ENCODE results near the gene JSRP1. TPM values are rescaled to one million over a fixed set of nuclear protein-coding genes. Genes with fewer than 3 reads are reported as not detected.
A peak's percentile ranks its signal among the peaks of the same experiment; 100 is the strongest.

The JSRP1 gene
- total RNA-seq, 1 donor from 2014 or later: 79.3 TPM

DNA sequence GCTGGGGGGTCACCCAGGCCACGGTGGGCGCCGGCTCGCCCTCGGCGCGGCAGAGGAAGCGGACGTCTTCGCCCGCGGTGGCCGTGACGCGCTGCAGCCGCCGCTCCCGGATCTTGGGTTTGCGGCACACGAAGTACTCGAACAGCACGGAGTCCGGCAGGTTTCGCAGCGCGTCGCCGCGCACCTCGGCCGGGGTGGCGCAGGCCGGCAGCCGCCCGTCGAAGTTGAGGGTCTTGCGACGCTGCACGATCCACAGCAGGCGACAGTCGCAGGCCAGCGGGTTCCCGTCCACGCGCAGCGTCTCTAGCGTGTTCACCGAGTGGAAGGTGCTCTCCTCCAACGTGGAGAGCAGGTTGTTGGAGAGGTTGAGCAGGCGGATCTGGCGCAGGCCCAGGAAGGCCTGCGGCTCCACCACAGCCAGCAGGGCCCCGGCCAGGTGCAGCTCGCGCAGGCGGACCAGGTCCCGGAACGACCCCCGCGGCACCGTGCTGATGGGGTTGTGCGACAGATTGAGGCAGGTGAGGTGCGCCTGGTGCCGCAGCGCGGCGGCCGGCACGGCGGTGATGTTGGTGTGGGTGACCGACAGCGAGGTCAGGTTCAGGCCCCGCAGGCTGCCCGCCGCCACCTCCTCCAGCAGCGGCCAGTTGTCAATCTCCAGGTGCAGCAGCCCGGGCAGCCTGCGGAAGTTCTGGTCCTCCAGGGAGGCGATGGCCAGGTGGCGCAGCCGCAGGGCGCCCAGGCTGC lies 34.4 kb upstream of the JSRP1 start:
- H3K27me3 ChIP-seq (ENCODE audit: control insufficient read depth in 3 of 3, insufficient read depth in 3 of 3, low read length in 3 of 3): peaks cover 49 to 72% (median 69%) of the 10 kb centered on the region in 3 donors
- H3K4me3 ChIP-seq (ENCODE audit: low read length in 3 of 3): peak overlapping the region in 2 of 3 donors; percentile 35 to 46
- H3K9ac ChIP-seq (ENCODE audit: low read depth in 1 of 3, low read length in 3 of 3): no peak overlapping the region
- no peaks in the 10 kb centered on the region for H3K36me3 ChIP-seq (ENCODE audit: control insufficient read depth in 3 of 3, insufficient read depth in 3 of 3, low read length in 3 of 3)
- H3K9me3 ChIP-seq (ENCODE audit: control insufficient read depth in 3 of 3, low read length in 3 of 3): no peaks in the 10 kb centered on the region
- no peak overlapping the region for H3K27ac ChIP-seq (ENCODE audit: low read depth, low read length)
- peaks cover 14 to 35% (median 32%) of the 10 kb centered on the region in 3 donors for H3K4me1 ChIP-seq (ENCODE audit: control insufficient read depth in 3 of 3, insufficient read depth in 3 of 3, low read length in 3 of 3)

DNA sequence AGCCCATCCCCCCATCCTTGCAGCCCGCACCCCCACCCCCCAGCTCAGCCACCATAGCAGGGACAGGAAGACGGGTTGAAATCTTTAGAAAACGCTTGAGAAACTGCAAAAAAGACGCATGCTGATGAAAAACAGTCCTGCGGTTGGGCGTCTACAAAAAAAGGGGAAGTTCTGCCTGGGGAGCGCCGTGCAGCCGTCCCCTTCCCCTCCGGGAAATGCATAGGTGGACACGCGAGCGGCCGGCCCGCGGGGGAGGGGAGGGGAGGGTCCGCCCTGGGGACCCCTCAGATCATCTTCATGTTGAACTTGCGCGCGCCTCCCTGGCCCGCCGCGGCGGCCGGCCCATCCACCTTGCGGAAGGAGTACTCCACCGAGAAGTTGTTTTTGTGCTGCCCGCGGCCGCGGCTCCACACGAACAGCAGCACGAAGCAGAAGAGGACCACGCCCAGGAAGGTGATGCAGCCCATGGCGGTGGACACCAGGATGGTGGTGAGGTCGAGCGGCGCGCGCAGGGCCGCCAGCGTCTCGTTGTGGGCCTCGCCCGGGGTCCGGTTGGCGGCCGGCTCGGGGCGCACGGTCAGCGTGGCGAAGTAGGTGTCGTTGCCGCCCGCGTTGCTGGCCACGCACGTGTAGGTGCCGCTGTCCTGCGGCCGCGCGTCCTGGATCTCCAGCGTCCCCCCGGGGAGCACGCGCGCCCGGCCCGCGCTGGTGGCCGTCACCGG lies 33.7 kb upstream of the JSRP1 start:
- H3K9ac ChIP-seq (ENCODE audit: low read depth in 1 of 3, low read length in 3 of 3): peak overlapping the region in 1 of 3 donors; percentile 33
- no peaks in the 10 kb centered on the region for H3K9me3 ChIP-seq (ENCODE audit: control insufficient read depth in 3 of 3, low read length in 3 of 3)
- H3K4me1 ChIP-seq (ENCODE audit: control insufficient read depth in 3 of 3, insufficient read depth in 3 of 3, low read length in 3 of 3): peaks cover 10 to 29% (median 28%) of the 10 kb centered on the region in 3 donors
- no peak overlapping the region for H3K27ac ChIP-seq (ENCODE audit: low read depth, low read length)
- peaks cover 49 to 71% (median 68%) of the 10 kb centered on the region in 3 donors for H3K27me3 ChIP-seq (ENCODE audit: control insufficient read depth in 3 of 3, insufficient read depth in 3 of 3, low read length in 3 of 3)
- peak overlapping the region in 2 of 3 donors; percentile 35 to 46 for H3K4me3 ChIP-seq (ENCODE audit: low read length in 3 of 3)
- H3K36me3 ChIP-seq (ENCODE audit: control insufficient read depth in 3 of 3, insufficient read depth in 3 of 3, low read length in 3 of 3): no peaks in the 10 kb centered on the region

DNA sequence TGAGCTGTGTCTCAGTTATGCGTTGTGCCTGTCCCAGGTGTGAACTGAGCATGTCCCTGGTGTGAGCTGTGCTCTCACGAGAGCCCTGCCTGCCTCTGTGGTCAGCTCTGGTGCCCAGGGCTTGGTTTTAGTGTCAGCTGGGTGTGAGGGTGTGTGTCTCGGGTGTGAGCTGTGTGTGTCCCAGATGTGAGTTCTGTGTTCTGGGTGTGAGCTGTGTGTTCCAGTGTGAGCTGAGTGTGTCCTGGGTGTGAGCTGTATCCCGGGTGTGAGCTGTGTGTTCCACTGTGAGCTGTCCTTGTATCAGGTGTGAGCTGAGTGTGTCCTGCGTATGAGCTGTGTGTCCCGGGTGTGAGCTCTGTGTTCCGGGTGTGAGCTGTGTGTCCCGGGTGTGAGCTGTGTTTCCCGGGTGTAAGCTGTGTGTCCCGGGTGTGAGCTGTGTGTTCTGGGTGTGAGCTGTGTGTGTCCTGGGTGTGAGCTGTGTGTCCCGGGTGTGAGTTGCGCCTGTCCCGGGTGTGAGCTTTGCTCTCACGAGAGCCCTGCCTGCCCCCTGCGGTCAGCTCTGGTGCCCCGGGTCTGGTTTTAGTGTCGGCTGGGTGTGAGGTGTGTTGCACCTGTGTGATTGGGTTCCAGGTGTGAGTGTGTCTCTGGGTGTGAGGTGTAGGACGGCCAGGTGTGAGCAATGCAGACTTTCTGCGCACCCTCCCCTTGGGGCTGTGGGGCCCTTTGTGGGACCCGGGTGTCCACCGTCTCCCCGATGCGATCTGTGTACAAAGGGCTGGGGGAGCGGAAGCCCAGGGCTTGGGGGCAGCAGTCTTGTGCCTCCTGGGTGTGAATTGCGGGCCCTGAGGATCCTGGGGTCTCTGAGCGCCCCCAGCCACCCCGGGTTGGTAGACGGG lies 32.8 kb upstream of the JSRP1 start:
- Histone ChIP-seq H3K27ac (ENCODE audit: low read depth, low read length) (no peak overlapping the region), H3K27me3 (ENCODE audit: control insufficient read depth in 3 of 3, insufficient read depth in 3 of 3, low read length in 3 of 3) (peaks cover 49 to 69% (median 68%) of the 10 kb centered on the region in 3 donors), H3K36me3 (ENCODE audit: control insufficient read depth in 3 of 3, insufficient read depth in 3 of 3, low read length in 3 of 3) (no peaks in the 10 kb centered on the region), H3K4me1 (ENCODE audit: control insufficient read depth in 3 of 3, insufficient read depth in 3 of 3, low read length in 3 of 3) (peaks cover 5 to 25% (median 19%) of the 10 kb centered on the region in 3 donors), H3K4me3 (ENCODE audit: low read length in 3 of 3) (no peak overlapping the region), H3K9me3 (ENCODE audit: control insufficient read depth in 3 of 3, low read length in 3 of 3) (no peaks in the 10 kb centered on the region), H3K9ac (ENCODE audit: low read depth in 1 of 3, low read length in 3 of 3) (no peak overlapping the region)

GRCh38 chr19:2288338-2288817 lies 32.2 kb upstream of the JSRP1 start:
- no peak overlapping the region for H3K4me3 ChIP-seq (ENCODE audit: low read length in 3 of 3)
- H3K9ac ChIP-seq (ENCODE audit: low read depth in 1 of 3, low read length in 3 of 3): no peak overlapping the region
- peaks cover 3 to 21% (median 16%) of the 10 kb centered on the region in 3 donors for H3K4me1 ChIP-seq (ENCODE audit: control insufficient read depth in 3 of 3, insufficient read depth in 3 of 3, low read length in 3 of 3)
- no peaks in the 10 kb centered on the region for H3K36me3 ChIP-seq (ENCODE audit: control insufficient read depth in 3 of 3, insufficient read depth in 3 of 3, low read length in 3 of 3)
- peaks cover 49 to 64% (median 63%) of the 10 kb centered on the region in 3 donors for H3K27me3 ChIP-seq (ENCODE audit: control insufficient read depth in 3 of 3, insufficient read depth in 3 of 3, low read length in 3 of 3)
- H3K9me3 ChIP-seq (ENCODE audit: control insufficient read depth in 3 of 3, low read length in 3 of 3): no peaks in the 10 kb centered on the region
- H3K27ac ChIP-seq (ENCODE audit: low read depth, low read length): no peak overlapping the region

- no peak overlapping the region for H3K4me3 ChIP-seq (ENCODE audit: low read length in 3 of 3)
- peaks cover 3 to 21% (median 16%) of the 10 kb centered on the region in 3 donors for H3K4me1 ChIP-seq (ENCODE audit: control insufficient read depth in 3 of 3, insufficient read depth in 3 of 3, low read length in 3 of 3)
- peaks cover 48 to 63% (median 62%) of the 10 kb centered on the region in 3 donors for H3K27me3 ChIP-seq (ENCODE audit: control insufficient read depth in 3 of 3, insufficient read depth in 3 of 3, low read length in 3 of 3)
- H3K9ac ChIP-seq (ENCODE audit: low read depth in 1 of 3, low read length in 3 of 3): no peak overlapping the region
- H3K36me3 ChIP-seq (ENCODE audit: control insufficient read depth in 3 of 3, insufficient read depth in 3 of 3, low read length in 3 of 3): no peaks in the 10 kb centered on the region
- no peak overlapping the region for H3K27ac ChIP-seq (ENCODE audit: low read depth, low read length)
- no peaks in the 10 kb centered on the region for H3K9me3 ChIP-seq (ENCODE audit: control insufficient read depth in 3 of 3, low read length in 3 of 3)
These were observed 31.5 kb upstream of the JSRP1 start for GRCh38 chr19:2287585-2288337.

DNA sequence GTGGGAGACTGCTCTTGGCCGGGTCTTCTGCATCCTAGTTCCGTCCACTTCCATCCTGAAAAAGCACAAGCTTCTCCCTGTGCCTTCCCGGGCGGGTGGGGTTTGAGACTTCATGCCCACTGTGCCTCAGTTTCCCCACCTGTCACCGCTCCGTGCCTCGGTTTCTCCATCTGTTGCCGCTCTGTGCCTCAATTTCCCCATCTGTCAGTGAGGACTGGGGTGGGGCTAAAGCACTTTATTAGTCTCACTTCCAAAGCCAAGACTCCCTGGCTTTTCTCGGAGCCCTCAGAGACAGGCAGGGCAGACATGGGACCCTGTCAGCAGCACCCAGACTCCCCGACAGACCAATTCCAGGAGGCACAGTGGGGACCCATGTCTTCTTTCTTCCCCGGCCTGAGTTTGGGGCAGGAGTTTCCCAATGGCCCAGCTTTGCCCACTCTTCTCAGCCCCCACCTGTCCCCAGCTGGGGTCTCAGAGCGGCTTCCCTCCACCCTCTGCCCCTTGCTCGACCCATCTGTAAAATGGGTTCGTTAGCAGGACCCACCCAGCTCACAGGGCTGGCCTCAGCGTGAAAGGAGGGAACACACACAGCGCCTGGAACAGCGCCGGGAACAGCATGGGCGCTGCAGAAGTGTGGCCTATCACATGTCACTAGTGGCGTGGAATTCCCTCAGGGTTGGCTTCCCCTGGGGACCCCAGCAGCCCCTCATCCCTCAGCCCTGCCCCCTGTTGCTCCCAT lies 30.4 kb upstream of the JSRP1 start:
- Histone ChIP-seq H3K4me3 (ENCODE audit: low read length in 3 of 3) (no peak overlapping the region), H3K27me3 (ENCODE audit: control insufficient read depth in 3 of 3, insufficient read depth in 3 of 3, low read length in 3 of 3) (peaks cover 41 to 53% (median 51%) of the 10 kb centered on the region in 3 donors), H3K27ac (ENCODE audit: low read depth, low read length) (no peak overlapping the region), H3K4me1 (ENCODE audit: control insufficient read depth in 3 of 3, insufficient read depth in 3 of 3, low read length in 3 of 3) (peaks cover 6 to 21% (median 16%) of the 10 kb centered on the region in 3 donors), H3K9ac (ENCODE audit: low read depth in 1 of 3, low read length in 3 of 3) (no peak overlapping the region), H3K9me3 (ENCODE audit: control insufficient read depth in 3 of 3, low read length in 3 of 3) (no peaks in the 10 kb centered on the region), H3K36me3 (ENCODE audit: control insufficient read depth in 3 of 3, insufficient read depth in 3 of 3, low read length in 3 of 3) (no peaks in the 10 kb centered on the region)

DNA sequence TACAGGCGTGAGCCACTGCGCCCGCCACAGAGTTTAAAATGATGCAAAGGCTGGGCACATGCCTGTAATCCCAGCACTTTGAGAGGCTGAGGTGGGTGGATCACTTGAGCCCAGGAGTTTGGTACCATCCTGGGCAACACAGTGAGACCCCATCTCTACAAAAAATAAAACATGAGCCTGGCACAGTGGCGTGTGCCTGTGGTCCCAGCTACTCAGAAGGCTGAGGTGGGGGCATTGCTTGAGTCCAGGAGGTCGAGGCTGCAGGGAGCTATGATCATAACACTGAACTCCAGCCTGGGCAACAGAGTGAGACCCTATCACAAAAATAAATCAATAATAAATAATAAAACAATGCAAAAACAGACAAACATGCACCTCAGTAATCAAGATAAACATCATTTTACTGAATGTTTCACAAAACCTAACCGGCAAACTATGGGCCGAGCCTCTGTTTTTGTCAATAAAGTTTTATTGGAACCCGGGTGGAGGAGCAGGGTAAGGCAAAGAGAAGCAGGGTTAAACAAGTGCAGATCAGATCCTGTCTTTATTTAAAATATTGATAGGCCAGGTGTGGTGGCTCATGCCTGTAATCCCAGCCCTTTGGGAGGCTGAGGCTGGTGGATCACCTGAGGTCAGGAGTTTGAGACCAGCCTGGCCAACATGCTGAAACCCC lies 27.8 kb upstream of the JSRP1 start:
- Histone ChIP-seq H3K9ac (ENCODE audit: low read depth in 1 of 3, low read length in 3 of 3) (no peak overlapping the region), H3K9me3 (ENCODE audit: control insufficient read depth in 3 of 3, low read length in 3 of 3) (no peaks in the 10 kb centered on the region), H3K27ac (ENCODE audit: low read depth, low read length) (no peak overlapping the region), H3K36me3 (ENCODE audit: control insufficient read depth in 3 of 3, insufficient read depth in 3 of 3, low read length in 3 of 3) (no peaks in the 10 kb centered on the region), H3K4me3 (ENCODE audit: low read length in 3 of 3) (no peak overlapping the region), H3K4me1 (ENCODE audit: control insufficient read depth in 3 of 3, insufficient read depth in 3 of 3, low read length in 3 of 3) (peaks cover 2 to 4% (median 3%) of the 10 kb centered on the region in 3 donors), H3K27me3 (ENCODE audit: control insufficient read depth in 3 of 3, insufficient read depth in 3 of 3, low read length in 3 of 3) (peaks cover 16 to 28% (median 26%) of the 10 kb centered on the region in 3 donors)

DNA sequence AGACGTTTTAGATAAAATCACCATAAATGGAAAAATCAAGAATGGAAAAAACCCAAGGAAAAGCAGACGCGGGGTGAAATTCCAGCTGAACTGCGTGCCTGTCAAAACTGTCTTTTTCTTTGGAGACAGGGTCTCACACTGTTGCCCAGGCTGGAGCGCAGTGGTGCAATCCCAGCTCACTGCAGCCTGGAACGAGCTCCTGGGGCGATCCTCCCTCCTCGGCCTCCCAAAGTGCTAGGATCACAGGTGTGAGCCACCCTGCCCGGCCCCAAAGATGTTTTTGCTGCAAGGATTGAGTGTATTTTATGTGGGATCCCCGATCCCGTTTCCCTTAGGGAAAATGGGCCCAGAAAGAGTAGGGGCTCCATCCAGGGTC lies 26.6 kb upstream of the JSRP1 start:
- no peak overlapping the region for H3K27ac ChIP-seq (ENCODE audit: low read depth, low read length)

More for the DNA sequence above, 26.6 kb upstream of the JSRP1 start:
- Histone ChIP-seq H3K9me3 (ENCODE audit: control insufficient read depth in 3 of 3, low read length in 3 of 3) (no peaks in the 10 kb centered on the region), H3K4me3 (ENCODE audit: low read length in 3 of 3) (no peak overlapping the region), H3K9ac (ENCODE audit: low read depth in 1 of 3, low read length in 3 of 3) (no peak overlapping the region), H3K36me3 (ENCODE audit: control insufficient read depth in 3 of 3, insufficient read depth in 3 of 3, low read length in 3 of 3) (no peaks in the 10 kb centered on the region), H3K4me1 (ENCODE audit: control insufficient read depth in 3 of 3, insufficient read depth in 3 of 3, low read length in 3 of 3) (peaks cover 0 to 3% (median 0%) of the 10 kb centered on the region in 3 donors), H3K27me3 (ENCODE audit: control insufficient read depth in 3 of 3, insufficient read depth in 3 of 3, low read length in 3 of 3) (peaks cover 6 to 17% (median 16%) of the 10 kb centered on the region in 3 donors)
